ENCODE results near the gene ARR3.
"Not testable (repeated sequence)": the region's sequence is repeated elsewhere in the genome, so short reads cannot be mapped to it uniquely, and the experiment has no call there.

The ARR3 gene

GRCh38 chrX:70268034-70268433 is at the start of gene ARR3:
ARR3 (plus strand) TSS chrX:70268334; CDS start chrX:70269386, 1,052 bp downstream.
- DNase-seq: no peak

- DNase-seq: no peak
These were observed 48.0 kb upstream of the ARR3 start for GRCh38 chrX:70219938-70220764.

GRCh38 chrX:70226048-70226447 is 42.1 kb upstream of the ARR3 start:
- no peak for DNase-seq

DNA sequence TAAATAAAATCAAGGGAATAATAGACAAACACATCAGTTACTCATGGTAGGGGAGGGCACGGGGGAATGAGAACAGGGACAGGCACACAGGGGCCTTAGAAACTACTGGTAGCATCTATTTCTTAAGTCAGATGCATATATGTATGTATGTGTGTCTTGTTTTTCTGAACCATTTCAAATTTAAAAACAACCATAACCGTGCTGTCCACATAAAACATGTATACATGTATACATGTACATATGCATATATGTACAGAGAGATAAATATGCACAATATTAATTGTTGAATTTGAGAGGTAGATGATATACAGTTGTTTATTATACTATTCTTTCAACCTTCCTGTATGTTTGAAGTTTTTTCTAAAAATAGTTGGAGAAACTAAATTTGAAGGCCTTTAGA is 41.4 kb upstream of the ARR3 start:
- no peak for DNase-seq

DNA sequence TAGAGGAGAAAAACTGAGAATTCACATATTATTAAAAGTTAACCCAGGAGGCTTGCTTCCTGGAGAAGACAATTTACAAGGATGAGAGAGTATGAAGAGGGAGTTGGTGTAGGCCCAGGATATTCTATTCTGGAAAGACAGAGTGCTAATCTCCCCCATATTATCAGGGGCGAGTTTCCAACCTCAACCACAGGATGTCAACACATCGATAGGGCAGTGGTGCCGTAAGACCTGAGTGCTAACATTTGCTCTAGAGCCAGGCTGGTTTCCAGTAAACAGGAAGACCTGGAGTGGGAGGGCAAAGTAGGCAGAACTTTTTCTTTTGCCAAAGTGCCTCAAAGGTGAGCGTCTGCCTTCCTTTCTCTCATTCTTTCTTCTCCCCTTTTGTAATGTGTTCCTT is 36.5 kb upstream of the ARR3 start:
- DNase-seq: no peak

- DNase-seq: no peak
These were observed 33.8 kb upstream of the ARR3 start, which contains the start of gene AWAT1 for GRCh38 chrX:70234355-70234754. AWAT1 (plus strand) TSS chrX:70234655; CDS start chrX:70234696, 41 bp downstream.

DNA sequence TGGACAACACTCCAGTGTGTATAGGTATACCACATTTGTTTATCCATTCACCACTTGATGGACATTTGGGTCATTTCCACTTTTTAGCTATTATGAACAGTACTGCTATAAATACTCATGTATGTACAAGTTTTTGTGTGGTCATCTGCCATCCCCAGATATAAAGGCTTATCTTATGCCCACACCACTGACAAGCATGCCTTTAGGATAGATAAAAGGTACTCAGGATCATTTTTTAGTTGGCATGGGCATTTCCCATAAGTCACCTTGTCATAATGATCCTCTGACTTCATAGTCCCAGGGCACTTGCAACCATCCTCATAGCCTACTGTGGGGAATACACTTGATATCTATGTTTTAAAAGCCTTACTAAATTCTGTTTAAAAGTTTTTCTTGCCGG is 27.4 kb upstream of the ARR3 start:
- DNase-seq: no peak

DNA sequence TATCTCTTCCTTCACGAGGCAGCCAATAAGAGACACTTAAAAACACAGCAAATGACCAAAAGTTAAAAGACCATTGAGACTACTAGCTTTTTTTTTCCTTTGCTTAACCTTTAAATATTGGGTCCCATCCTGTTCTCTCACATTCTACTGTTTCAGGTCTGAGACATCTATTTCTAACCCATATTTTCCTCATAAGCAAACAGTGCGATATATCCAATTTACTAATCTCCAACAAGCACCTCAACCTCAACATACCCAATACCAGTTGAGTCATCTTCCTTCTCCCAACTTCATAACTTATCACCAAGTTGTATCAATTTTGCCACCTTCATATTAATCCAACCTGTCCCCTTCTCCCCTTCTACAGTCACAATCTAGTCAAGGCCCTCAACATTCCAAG is 26.6 kb upstream of the ARR3 start:
- no peak for DNase-seq

DNA sequence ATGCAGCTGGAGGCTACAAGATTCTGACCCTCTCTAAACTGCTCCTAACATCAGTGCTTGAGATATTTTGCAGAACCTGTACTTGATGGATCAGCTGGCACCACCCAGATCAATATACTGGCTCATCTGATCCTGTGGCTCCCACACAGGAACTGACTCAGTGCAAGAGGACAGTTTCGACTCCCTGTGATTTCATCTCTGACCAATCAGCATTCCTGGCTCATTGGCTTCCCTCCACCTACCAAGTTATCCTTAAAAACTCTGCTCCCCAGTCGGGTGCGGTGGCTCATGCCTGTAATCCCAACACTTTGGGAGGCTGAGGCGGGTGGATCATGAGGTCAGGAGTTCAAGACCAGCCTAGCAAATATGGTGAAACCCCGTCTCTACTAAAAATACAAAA is 24.5 kb upstream of the ARR3 start:
- not testable (repeated sequence) for DNase-seq

GRCh38 chrX:70244881-70245280 is 23.3 kb upstream of the ARR3 start:
- DNase-seq: no peak

GRCh38 chrX:70247252-70247651 is 20.9 kb upstream of the ARR3 start:
- no peak for DNase-seq

- no peak for DNase-seq
These were observed 15.6 kb upstream of the ARR3 start for GRCh38 chrX:70252491-70252890.

DNA sequence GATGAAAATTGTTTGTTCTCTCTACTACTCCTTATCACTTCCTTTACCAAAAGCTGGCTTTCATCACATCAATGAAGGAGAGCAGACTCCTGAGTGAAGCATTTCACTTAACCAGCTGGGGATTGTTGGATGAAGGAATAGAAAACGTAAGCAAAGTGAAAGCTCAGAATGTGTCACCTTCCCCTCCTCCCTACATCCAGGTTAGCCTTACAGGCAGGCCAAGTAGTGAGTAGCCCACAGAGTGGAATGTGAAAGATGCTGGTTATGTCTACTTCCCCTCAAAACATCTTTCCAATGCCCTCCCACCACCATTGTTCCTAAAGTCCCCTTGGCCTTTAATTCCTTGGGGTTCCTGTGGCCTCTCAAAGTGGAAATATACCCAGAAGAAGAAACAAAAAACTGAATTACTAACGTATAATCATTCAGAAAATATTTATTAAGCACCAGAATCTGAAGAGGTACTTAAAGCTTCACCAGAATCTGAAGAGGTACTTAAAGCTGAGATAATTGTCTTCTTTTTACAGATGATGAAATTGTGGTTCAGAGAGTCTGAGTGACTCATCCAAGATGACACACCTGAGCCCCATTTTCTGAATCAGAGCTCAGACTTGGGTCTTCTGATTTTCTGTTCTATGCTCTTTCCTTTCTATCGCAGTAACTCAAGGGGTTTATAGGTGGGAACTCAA is 14.6 kb upstream of the ARR3 start:
- DNase-seq: no peak

- no peak for DNase-seq
These were observed 14.1 kb upstream of the ARR3 start for GRCh38 chrX:70254063-70254400.

DNA sequence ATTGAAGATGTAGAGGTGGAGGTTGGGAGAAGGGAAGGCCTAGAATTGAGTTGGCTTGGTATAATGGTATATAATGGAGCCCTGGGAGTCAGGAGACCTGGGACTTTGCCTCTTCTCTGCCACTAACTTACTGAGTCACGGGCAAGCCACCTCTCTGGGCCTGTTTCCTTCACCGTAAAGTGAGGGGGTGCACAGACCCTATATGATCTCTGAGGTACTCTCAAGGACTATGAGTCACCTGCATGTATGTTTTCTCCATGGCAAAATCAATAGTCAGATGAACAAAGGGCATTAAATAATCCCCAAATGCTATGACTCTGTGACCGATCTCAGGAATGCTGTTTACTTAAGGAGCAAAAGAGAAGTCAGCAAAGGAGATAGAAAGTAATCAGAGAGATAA is 13.2 kb upstream of the ARR3 start:
- no peak for DNase-seq

GRCh38 chrX:70255452-70255851 is 12.7 kb upstream of the ARR3 start:
- DNase-seq: no peak

DNA sequence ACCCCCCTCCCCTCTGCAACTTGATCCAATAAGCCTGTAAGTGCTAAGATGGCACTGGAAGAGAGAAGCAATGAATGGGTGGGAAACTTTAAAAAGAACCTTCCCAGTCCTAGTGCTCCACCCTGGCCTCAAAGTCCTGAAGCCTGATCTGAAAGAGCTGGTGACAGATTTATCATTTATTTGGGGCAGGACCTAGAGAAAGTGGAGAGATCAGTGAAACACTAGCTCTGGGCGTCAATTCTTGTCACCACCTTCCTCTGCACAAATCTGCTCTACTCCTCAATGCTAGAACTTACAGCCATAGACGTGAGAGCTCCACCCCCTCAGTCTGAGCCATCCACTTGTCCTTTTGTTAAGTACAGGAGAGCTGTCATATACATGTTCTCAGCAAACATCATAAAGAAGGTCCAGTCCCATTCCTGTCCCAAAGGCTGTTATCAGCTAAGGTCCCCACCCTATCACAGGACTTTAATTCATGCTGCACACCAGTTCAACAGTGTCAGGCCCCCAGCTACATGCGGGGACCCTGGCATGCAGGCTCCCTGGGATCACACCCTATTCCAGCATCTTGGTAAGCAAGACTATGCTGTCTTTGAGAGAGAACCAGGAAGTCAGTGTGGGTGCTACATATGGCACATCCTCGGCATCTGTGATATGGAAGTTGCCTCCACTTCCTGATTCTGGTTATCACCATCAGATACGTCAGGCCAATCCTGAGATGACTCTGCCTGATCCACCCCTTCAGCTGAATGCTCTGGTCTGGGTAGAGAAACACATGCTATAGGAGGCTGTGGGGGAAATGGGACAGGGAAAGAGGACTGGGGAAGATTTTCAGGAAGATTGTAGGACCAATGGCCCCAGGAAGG is 10.5 kb upstream of the ARR3 start:
- no peak for DNase-seq

DNA sequence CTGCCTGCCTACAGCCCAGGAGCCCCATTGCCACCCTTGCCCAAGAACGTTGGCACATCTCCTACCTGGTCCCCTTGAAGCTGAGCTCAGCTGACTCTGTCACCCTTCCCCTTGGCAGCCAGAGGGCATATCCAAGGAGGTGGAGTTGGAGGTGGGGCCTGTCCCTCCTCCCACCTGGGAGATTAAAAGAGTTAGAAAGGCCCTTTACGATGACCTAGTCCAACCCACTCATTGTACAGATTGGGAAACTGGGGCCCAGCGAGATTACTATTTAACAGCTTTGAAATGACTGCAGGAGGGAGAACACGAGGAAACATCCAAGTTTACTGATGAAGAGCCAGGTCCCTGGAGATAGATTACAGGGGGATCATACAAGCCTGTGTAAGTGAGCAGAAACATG is 8.0 kb upstream of the ARR3 start, which contains the start of gene P2RY4:
Gene P2RY4 (minus strand): TSS at position 101 of the 400 bp plus-strand sequence. CDS start 580 bp downstream, outside the sequence.
- DNase-seq: no peak

- DNase-seq: no peak
These were observed 5.1 kb upstream of the ARR3 start for GRCh38 chrX:70262952-70263567.

GRCh38 chrX:70264784-70265183 is 3.4 kb upstream of the ARR3 start:
- no peak for DNase-seq

- not testable (repeated sequence) for DNase-seq
These were observed 5.9 kb downstream of the ARR3 start for GRCh38 chrX:70274029-70274428.

DNA sequence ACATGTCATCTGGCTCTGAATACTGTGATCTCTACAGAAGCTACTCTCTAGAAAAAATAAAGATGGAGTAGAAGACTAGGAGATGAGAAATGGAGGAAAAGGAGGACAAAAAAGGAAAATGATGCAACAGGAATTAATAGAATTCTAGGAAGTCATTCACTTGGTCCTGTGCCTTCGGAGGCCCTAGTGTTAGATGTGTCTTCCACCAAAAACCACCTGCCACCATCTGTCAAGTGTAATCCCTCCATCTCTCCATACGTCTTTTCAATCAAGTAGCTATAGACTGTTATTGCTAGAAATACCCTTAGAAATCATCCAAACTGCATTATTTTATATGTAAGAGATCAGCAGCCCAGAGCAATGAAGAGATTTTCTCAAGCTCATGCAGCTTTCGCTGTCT is 10.9 kb downstream of the ARR3 start:
- no peak for DNase-seq

- no peak for DNase-seq
These were observed 12.4 kb downstream of the ARR3 start for GRCh38 chrX:70280573-70280972.
